Activated CD4-positive, alpha-beta memory T cell treated with anti-CD3 and anti-CD28 coated beads, Interleukin-2, amount 10 ng/mL, durations not matched to agents 7 days and 5 days (primary cell): ENCODE data around the gene CD200R1L. TPM values are rescaled to one million over a fixed set of nuclear protein-coding genes. Genes with fewer than 3 reads are reported as not detected.

ENCODE experiments used
- CTCF ChIA-PET: fragments of 350-600 bp; sonication (Branson Sonifier 250); formaldehyde crosslinking; loops from one replicate; lab custom pipeline; 2021; ENCODE audit warnings: antibody characterized with exemption, inconsistent platforms; lab: Charles Lee
- POLR2A ChIA-PET: fragments of 350-600 bp; sonication (Branson Sonifier 250); formaldehyde crosslinking; loops from one replicate; lab custom pipeline; 2021; ENCODE audit warnings: antibody characterized with exemption; lab: Charles Lee
- DNase-seq: peaks from one replicate; pipeline ENCODE4 v3.0.0-alpha.2; 2020
- H3K27ac Mint-ChIP-seq: one replicate; pipeline ENCODE4 v1.8.0; 2021; ENCODE audit warnings: mild to moderate bottlenecking, mixed read lengths
- H3K27me3 Mint-ChIP-seq: one replicate; pipeline ENCODE4 v1.8.0; 2021; ENCODE audit warnings: mixed read lengths
- H3K36me3 Mint-ChIP-seq: one replicate; pipeline ENCODE4 v1.8.0; 2021; ENCODE audit warnings: low read depth, mixed read lengths
- H3K4me1 Mint-ChIP-seq: one replicate; pipeline ENCODE4 v1.8.0; 2021; ENCODE audit warnings: mixed read lengths
- H3K4me3 Mint-ChIP-seq: one replicate; pipeline ENCODE4 v1.8.0; 2021; ENCODE audit warnings: mild to moderate bottlenecking, mixed read lengths
- H3K9me3 Mint-ChIP-seq: one replicate; pipeline ENCODE4 v1.8.0; 2021; ENCODE audit warnings: mixed read lengths
- total RNA-seq, 2 experiments: library from RNA; stranded (reverse); gene quantifications; one replicate each; pipeline ENCODE4 v1.2.3, GENCODE V29; 2021

The CD200R1L gene
- not detected for total RNA-seq

- ChIA-PET POLR2A (interaction anchor here (0.7 to 2.2 kb wide), 3 partner anchors 9 to 172 kb away, joined by 3 to 9 read pairs (median 5); partner anchors contain the start of gene GTPBP8), CTCF (interaction anchor here (0.9 to 1.4 kb wide), 2 partner anchors 13 to 14 kb away, joined by 3 read pairs; no protein-coding TSS in a partner anchor)
- peak within 1 kb of the TSS; percentile 73 for H3K27ac Mint-ChIP-seq
- H3K36me3 Mint-ChIP-seq, result peaks cover 31% of the 10 kb centered on the region
- no peaks in the 10 kb centered on the region for H3K27me3 Mint-ChIP-seq
- DNase-seq, result no peak
- peaks cover 33% of the 10 kb centered on the region for H3K4me1 Mint-ChIP-seq
- H3K4me3 Mint-ChIP-seq, result peak within 1 kb of the TSS; percentile 31
- H3K9me3 Mint-ChIP-seq, result peaks cover 28% of the 10 kb centered on the region
Measured at GRCh38 chr3:112846764-112847163, at the start of gene CD200R1L. Gene CD200R1L (minus strand): TSS chr3:112846864. CDS start chr3:112829367, 17,497 bp downstream.

- CTCF ChIA-PET, result no interaction called here
- no peaks in the 10 kb centered on the region for H3K4me1 Mint-ChIP-seq
Measured at GRCh38 chr3:112894258-112894657, 47.6 kb upstream of the CD200R1L start.

GRCh38 chr3:112889357-112889756 is 42.7 kb upstream of the CD200R1L start:
- H3K27ac Mint-ChIP-seq, result no peak overlapping the region

More at GRCh38 chr3:112894258-112894657, 47.6 kb upstream of the CD200R1L start:
- no peak overlapping the region for H3K4me3 Mint-ChIP-seq
- no peaks in the 10 kb centered on the region for H3K36me3 Mint-ChIP-seq
- POLR2A ChIA-PET, result no interaction called here
- H3K9me3 Mint-ChIP-seq, result peaks cover 3% of the 10 kb centered on the region
- H3K27me3 Mint-ChIP-seq, result no peaks in the 10 kb centered on the region
- no peak overlapping the region for H3K27ac Mint-ChIP-seq
- no peak for DNase-seq

GRCh38 chr3:112888381-112889085 is 41.9 kb upstream of the CD200R1L start:
- no peak for DNase-seq
- no peak overlapping the region for H3K4me3 Mint-ChIP-seq
- H3K27ac Mint-ChIP-seq, result no peak overlapping the region
- H3K36me3 Mint-ChIP-seq, result no peaks in the 10 kb centered on the region
- POLR2A ChIA-PET, result no interaction called here
- no peaks in the 10 kb centered on the region for H3K4me1 Mint-ChIP-seq
- peaks cover 6% of the 10 kb centered on the region for H3K9me3 Mint-ChIP-seq
- no peaks in the 10 kb centered on the region for H3K27me3 Mint-ChIP-seq
- CTCF ChIA-PET, result no interaction called here

More at GRCh38 chr3:112889357-112889756, 42.7 kb upstream of the CD200R1L start:
- no peak overlapping the region for H3K4me3 Mint-ChIP-seq
- no peaks in the 10 kb centered on the region for H3K36me3 Mint-ChIP-seq
- no peaks in the 10 kb centered on the region for H3K4me1 Mint-ChIP-seq
- ChIA-PET CTCF (no interaction called here), POLR2A (no interaction called here)
- H3K27me3 Mint-ChIP-seq, result no peaks in the 10 kb centered on the region
- DNase-seq, result no peak
- peaks cover 6% of the 10 kb centered on the region for H3K9me3 Mint-ChIP-seq

GRCh38 chr3:112884678-112885290 is 38.1 kb upstream of the CD200R1L start:
- Mint-ChIP-seq H3K27me3 (no peaks in the 10 kb centered on the region), H3K4me1 (no peaks in the 10 kb centered on the region), H3K27ac (no peak overlapping the region), H3K4me3 (no peak overlapping the region), H3K9me3 (peaks cover 4% of the 10 kb centered on the region), H3K36me3 (no peaks in the 10 kb centered on the region)
- no peak for DNase-seq
- POLR2A ChIA-PET, result no interaction called here
- CTCF ChIA-PET, result no interaction called here

- no peak overlapping the region for H3K27ac Mint-ChIP-seq
- peaks cover 12% of the 10 kb centered on the region for H3K9me3 Mint-ChIP-seq
- no peak overlapping the region for H3K4me3 Mint-ChIP-seq
- ChIA-PET POLR2A (no interaction called here), CTCF (no interaction called here)
- DNase-seq, result no peak
- no peaks in the 10 kb centered on the region for H3K27me3 Mint-ChIP-seq
- H3K4me1 Mint-ChIP-seq, result no peaks in the 10 kb centered on the region
- H3K36me3 Mint-ChIP-seq, result no peaks in the 10 kb centered on the region
Measured at GRCh38 chr3:112881891-112882290, 35.2 kb upstream of the CD200R1L start.

GRCh38 chr3:112875561-112875960 is 28.9 kb upstream of the CD200R1L start:
- Mint-ChIP-seq H3K27ac (no peak overlapping the region), H3K4me3 (no peak overlapping the region), H3K9me3 (peaks cover 13% of the 10 kb centered on the region), H3K36me3 (peaks cover under 1% of the 10 kb centered on the region), H3K27me3 (no peaks in the 10 kb centered on the region), H3K4me1 (no peaks in the 10 kb centered on the region)
- ChIA-PET POLR2A (no interaction called here), CTCF (no interaction called here)
- no peak for DNase-seq

GRCh38 chr3:112874725-112875124 is 28.1 kb upstream of the CD200R1L start:
- H3K4me1 Mint-ChIP-seq, result no peaks in the 10 kb centered on the region
- CTCF ChIA-PET, result no interaction called here
- peaks cover 20% of the 10 kb centered on the region for H3K9me3 Mint-ChIP-seq
- H3K36me3 Mint-ChIP-seq, result peaks cover 6% of the 10 kb centered on the region
- POLR2A ChIA-PET, result no interaction called here
- no peak overlapping the region for H3K27ac Mint-ChIP-seq
- no peak overlapping the region for H3K4me3 Mint-ChIP-seq
- no peak for DNase-seq
- no peaks in the 10 kb centered on the region for H3K27me3 Mint-ChIP-seq

GRCh38 chr3:112873632-112874031 is 27.0 kb upstream of the CD200R1L start:
- Mint-ChIP-seq H3K27ac (no peak overlapping the region), H3K27me3 (no peaks in the 10 kb centered on the region), H3K4me3 (no peak overlapping the region), H3K9me3 (peaks cover 21% of the 10 kb centered on the region), H3K36me3 (peaks cover 6% of the 10 kb centered on the region), H3K4me1 (no peaks in the 10 kb centered on the region)
- no peak for DNase-seq
- ChIA-PET POLR2A (no interaction called here), CTCF (no interaction called here)

GRCh38 chr3:112871735-112872134 is 25.1 kb upstream of the CD200R1L start:
- H3K9me3 Mint-ChIP-seq, result peaks cover 17% of the 10 kb centered on the region
- no peak overlapping the region for H3K4me3 Mint-ChIP-seq
- peaks cover 6% of the 10 kb centered on the region for H3K36me3 Mint-ChIP-seq
- peaks cover 1% of the 10 kb centered on the region for H3K27me3 Mint-ChIP-seq
- H3K4me1 Mint-ChIP-seq, result no peaks in the 10 kb centered on the region
- POLR2A ChIA-PET, result no interaction called here
- CTCF ChIA-PET, result no interaction called here
- no peak overlapping the region for H3K27ac Mint-ChIP-seq
- DNase-seq, result no peak

- peaks cover 16% of the 10 kb centered on the region for H3K9me3 Mint-ChIP-seq
- CTCF ChIA-PET, result no interaction called here
- peaks cover 6% of the 10 kb centered on the region for H3K36me3 Mint-ChIP-seq
- no peak overlapping the region for H3K4me3 Mint-ChIP-seq
- no peaks in the 10 kb centered on the region for H3K4me1 Mint-ChIP-seq
- no peak overlapping the region for H3K27ac Mint-ChIP-seq
- H3K27me3 Mint-ChIP-seq, result peaks cover 1% of the 10 kb centered on the region
- DNase-seq, result no peak
- POLR2A ChIA-PET, result interaction anchor here (0.7 kb wide), 1 partner anchor 1492 kb away, joined by 4 read pairs; no protein-coding TSS in a partner anchor
Measured at GRCh38 chr3:112865757-112866156, 19.1 kb upstream of the CD200R1L start.

GRCh38 chr3:112860898-112861297 is 14.2 kb upstream of the CD200R1L start:
- DNase-seq, result no peak
- H3K36me3 Mint-ChIP-seq, result peaks cover 3% of the 10 kb centered on the region
- no peak overlapping the region for H3K4me3 Mint-ChIP-seq
- no peak overlapping the region for H3K27ac Mint-ChIP-seq
- peaks cover 29% of the 10 kb centered on the region for H3K4me1 Mint-ChIP-seq
- ChIA-PET POLR2A (no interaction called here), CTCF (no interaction called here)
- peaks cover 4% of the 10 kb centered on the region for H3K9me3 Mint-ChIP-seq
- no peaks in the 10 kb centered on the region for H3K27me3 Mint-ChIP-seq

GRCh38 chr3:112858410-112859069 is 11.9 kb upstream of the CD200R1L start:
- DNase-seq, result no peak
- peaks cover 7% of the 10 kb centered on the region for H3K9me3 Mint-ChIP-seq
- H3K4me3 Mint-ChIP-seq, result no peak overlapping the region
- peak overlapping the region; percentile 37 for H3K27ac Mint-ChIP-seq
- peaks cover 31% of the 10 kb centered on the region for H3K4me1 Mint-ChIP-seq
- ChIA-PET CTCF (interaction anchor here (0.6 kb wide), 1 partner anchor 87 kb away, joined by 5 read pairs; no protein-coding TSS in a partner anchor), POLR2A (no interaction called here)
- H3K36me3 Mint-ChIP-seq, result peaks cover 3% of the 10 kb centered on the region
- no peaks in the 10 kb centered on the region for H3K27me3 Mint-ChIP-seq
